GM12878 (cell line): ENCODE results near the gene GAL. TPM values are rescaled to one million over a fixed set of nuclear protein-coding genes. Genes with fewer than 3 reads are reported as not detected.

Experiments
- ATAC-seq: fragments of 200-7000 bp; cut with Tn5 transposase; 3 replicates; pipeline ENCODE4 v1.9.1; 2020; ENCODE audit warnings: mild to moderate bottlenecking, moderate library complexity
- BruUV-seq: library from RNA; stranded (reverse); fragments of 400-500 nt; replicated peaks from 2 replicates; lab custom pipeline; 2021; lab: Mats Ljungman, UMichigan
- CTCF ChIA-PET: fragments of 300-600 bp; sonication (Branson Sonifier 250); formaldehyde crosslinking; extraction: SDS; loops from one replicate; lab custom pipeline; 2021; ENCODE audit warnings: inconsistent platforms; lab: Yijun Ruan, JAX
- POLR2A ChIA-PET: fragments of 350-600 bp; formaldehyde crosslinking; extraction: SDS; loops from one replicate; lab custom pipeline; 2021; ENCODE audit warnings: inconsistent platforms; lab: Charles Lee
- RAD21 ChIA-PET: fragments of 300-600 bp; sonication (Branson Sonifier 250); formaldehyde crosslinking; loops from one replicate; lab custom pipeline; 2023; ENCODE audit warnings: antibody characterized with exemption; ENCODE audit not compliant: unreplicated experiment; lab: Charles Lee
- SMC1A ChIA-PET: fragments of 300-600 bp; sonication (Branson Sonifier 250); formaldehyde crosslinking; loops from one replicate; lab custom pipeline; 2023; ENCODE audit not compliant: unreplicated experiment, uncharacterized antibody; lab: Charles Lee
- DNase-seq: peaks from one replicate; pipeline ENCODE4 v3.0.0-alpha.2; 2011; ENCODE audit warnings: low read depth, low spot score
- FAIRE-seq: peaks from 3 replicates; lab custom pipeline; 2011; peaks lifted over from hg19 to GRCh38; lab: Jason Lieb, UNC
- H2AFZ ChIP-seq: 2 replicates; pipeline ENCODE4 v1.6.0; 2011; ENCODE audit warnings: low read depth, low read length, control low read depth; ENCODE audit not compliant: control insufficient read depth
- H3K27ac ChIP-seq: 2 replicates; pipeline ENCODE4 v1.5.1; 2011; ENCODE audit warnings: control low read depth; ENCODE audit not compliant: control insufficient read depth, insufficient read depth
- H3K27me3 ChIP-seq, 2 experiments: replicated peaks in 1 of 2; 2 replicates each; pipeline versions ENCODE4 v1.6.0 to v1.6.1; 2011; ENCODE audit warnings: low read length in 1 of 2; ENCODE audit not compliant: control insufficient read depth in 2 of 2, insufficient read depth in 2 of 2
- H3K36me3 ChIP-seq, 2 experiments: 2 replicates each; pipeline ENCODE4 v1.5.1; 2011; ENCODE audit warnings: low read length in 1 of 2; ENCODE audit not compliant: control insufficient read depth in 2 of 2, insufficient read depth in 2 of 2
- H3K4me1 ChIP-seq: 2 replicates; pipeline ENCODE4 v1.6.1; 2011; ENCODE audit warnings: mild to moderate bottlenecking, low read length, moderate library complexity, mixed read lengths; ENCODE audit not compliant: control insufficient read depth, insufficient read depth
- H3K4me2 ChIP-seq: 2 replicates; pipeline ENCODE4 v1.6.0; 2011; ENCODE audit warnings: control low read depth; ENCODE audit not compliant: control insufficient read depth, insufficient read depth
- H3K4me3 ChIP-seq: fragments of 200-600 bp; sonication (generic); 2 replicates; pipeline ENCODE4 v1.5.1; 2016
- H3K79me2 ChIP-seq: 2 replicates; pipeline ENCODE4 v1.6.0; 2011; ENCODE audit warnings: low read length; ENCODE audit not compliant: control insufficient read depth, insufficient read depth
- H3K9ac ChIP-seq: 2 replicates; pipeline ENCODE4 v1.8.0; 2011; ENCODE audit warnings: low read length, control low read depth, mixed read lengths; ENCODE audit not compliant: control insufficient read depth, insufficient read depth
- H3K9me3 ChIP-seq: replicated peaks from 3 replicates; pipeline ENCODE4 v1.5.1; 2011; ENCODE audit warnings: mild to moderate bottlenecking, low read length; ENCODE audit not compliant: control insufficient read depth, insufficient read depth
- H4K20me1 ChIP-seq: 2 replicates; pipeline ENCODE4 v1.6.0; 2011; ENCODE audit not compliant: control insufficient read depth, insufficient read depth
- CEBPZ ChIP-seq: fragments of 150-350 bp; IDR thresholded peaks from 2 replicates; pipeline ENCODE4 v1.6.1; 2016; ENCODE audit warnings: low read depth, low read length
- HDAC6 ChIP-seq: fragments of 200-600 bp; sonication (generic); IDR thresholded peaks from one replicate; pipeline ENCODE4 v1.8.0; 2017; ENCODE audit warnings: antibody characterized with exemption; ENCODE audit not compliant: unreplicated experiment
- MAX ChIP-seq: IDR thresholded peaks from 2 replicates; pipeline ENCODE4 v1.6.1; 2012; ENCODE audit warnings: low read depth, low read length, improper control_type of control experiment
- NFIC ChIP-seq: IDR thresholded peaks from 2 replicates; pipeline ENCODE4 v1.6.1; 2012; ENCODE audit warnings: low read depth, mild to moderate bottlenecking, inconsistent platforms, low read length, moderate library complexity
- NR2F1 ChIP-seq: fragments of 450-650 bp; conservative IDR thresholded peaks from 2 replicates; pipeline ENCODE4 v1.6.1; 2017; ENCODE audit warnings: mild to moderate bottlenecking
- PAX5 ChIP-seq: IDR thresholded peaks from 2 replicates; pipeline ENCODE4 v1.6.1; 2011; ENCODE audit warnings: low read depth, low read length, borderline replicate concordance
- USF2 ChIP-seq: IDR thresholded peaks from 2 replicates; pipeline ENCODE4 v1.6.1; 2011; ENCODE audit warnings: low read depth, low read length, improper control_type of control experiment, borderline replicate concordance
- ZBED1 ChIP-seq: IDR thresholded peaks from 2 replicates; pipeline ENCODE4 v1.6.1; 2016; ENCODE audit warnings: borderline replicate concordance
- WGBS: methylation state at CpG from one replicate; pipeline ENCODE4 v1.1.6; 2016; ENCODE audit warnings: low lambda C conversion rate; ENCODE audit not compliant: insufficient replicate concordance, insufficient coverage; ENCODE audit errors: missing lambda C conversion rate; 5-methylcytosine and 5-hydroxymethylcytosine counted together
- in situ Hi-C: fragments of 300-500 bp; cut with MboI; formaldehyde crosslinking; loops from 9 replicates; pipeline ENCODE4 v1.14.3; 2018; ENCODE audit warnings: mixed read lengths
- intact Hi-C: fragments of 100-400 bp; cut with micrococcal nuclease; formaldehyde crosslinking; loops from one replicate; pipeline ENCODE4 v1.14.2; 2022; ENCODE audit not compliant: unreplicated experiment
- polyA plus RNA-seq, 11 experiments: library from polyadenylated mRNA; depleted of rRNA in 4 of 11; unstranded in 6 of 11; stranded (reverse) in 5 of 11; fragments of >200 nt; fragmentation: Nextera tagmentation in 4 of 11; fragmentation: Illumina TruSeq in 1 of 11; extraction: Ambion mirVana in 4 of 11; extraction: Trizol in 1 of 11; gene quantifications; 1 replicate in 1 of 11; 2 replicates in 10 of 11; pipeline versions ENCODE4 v1.2.1 to v1.2.3, GENCODE V29; 2011 to 2016; ENCODE audit warnings: inconsistent platforms in 2 of 11, missing spikeins in 2 of 11, low read depth in 1 of 11
- total RNA-seq, 4 experiments: library from RNA; depleted of rRNA in 3 of 4; stranded (reverse); fragments of >200 nt in 3 of 4; fragmentation: Illumina TruSeq in 1 of 4; extraction: Trizol in 1 of 4; gene quantifications; 2 replicates each; pipeline versions ENCODE4 v1.2.1 to v1.2.3, GENCODE V29; 2013 to 2021
- TF ChIP-seq, protein P1 (sequence below): IDR thresholded peaks from 2 replicates; pipeline ENCODE4 v1.6.1; 2011; ENCODE audit warnings: borderline replicate concordance, low read depth, mild to moderate bottlenecking, moderate library complexity, mixed read lengths, low read length; ENCODE audit not compliant: insufficient read depth; ENCODE audit errors: extremely low read length
- TF ChIP-seq, protein P2 (sequence below): fragments of 450-650 bp; conservative IDR thresholded peaks from 2 replicates; pipeline ENCODE4 v1.6.1; 2017; ENCODE audit warnings: mild to moderate bottlenecking, moderate library complexity
- TF ChIP-seq, protein P3 (sequence below): fragments of 450-650 bp; formaldehyde crosslinking; IDR thresholded peaks from 2 replicates; pipeline ENCODE4 v1.5.0; 2022; ENCODE audit warnings: mild to moderate bottlenecking, missing genetic modification characterization

The GAL gene
- total and polyA plus RNA-seq, 10 of the 15 experiments (the other 5 are each of a cell fraction or from before 2014, with no cell fraction given): 0.35 TPM; not detected in 9

DNA sequence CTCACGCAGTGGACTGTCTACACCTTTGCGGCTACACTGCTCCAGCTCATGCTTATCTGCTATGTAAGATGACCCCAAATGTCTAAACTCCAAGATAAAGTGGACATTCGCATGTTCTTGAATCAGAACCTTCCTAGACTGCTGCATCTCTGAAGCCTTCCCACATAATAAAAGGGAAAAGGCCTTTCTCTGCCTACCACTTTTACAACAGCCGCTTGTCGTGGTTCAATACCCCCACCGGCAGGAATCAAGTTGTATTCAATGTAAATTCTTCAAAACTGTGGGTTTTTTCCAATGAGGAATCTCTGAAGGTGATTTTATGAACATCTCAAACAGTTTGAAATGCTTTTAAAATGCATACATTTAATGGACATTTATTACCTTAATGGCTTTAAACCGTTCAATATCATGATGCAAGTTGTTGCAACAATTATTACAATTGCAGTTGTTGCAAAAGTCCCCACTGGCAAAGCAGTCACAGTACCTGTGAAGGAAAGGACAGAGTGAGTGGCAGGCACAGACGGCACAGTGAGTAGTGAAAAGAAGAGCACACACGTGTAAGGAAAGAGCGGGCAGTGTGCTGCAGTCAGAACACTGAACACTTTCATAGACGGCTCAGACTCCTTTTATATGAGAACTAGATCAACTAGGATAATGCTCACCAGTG, 31.2 kb downstream of the GAL start:
- FAIRE-seq (no peak), DNase-seq (no peak), ATAC-seq (no peak)
- ChIA-PET RAD21 (no interaction called here), SMC1A (interaction anchor here (0.6 kb wide), 1 partner anchor 257 kb away, joined by 4 read pairs; no protein-coding TSS in a partner anchor), CTCF (no interaction called here), POLR2A (no interaction called here)
- TF ChIP-seq ZBED1: no peak
- TF ChIP-seq, protein P1, sequence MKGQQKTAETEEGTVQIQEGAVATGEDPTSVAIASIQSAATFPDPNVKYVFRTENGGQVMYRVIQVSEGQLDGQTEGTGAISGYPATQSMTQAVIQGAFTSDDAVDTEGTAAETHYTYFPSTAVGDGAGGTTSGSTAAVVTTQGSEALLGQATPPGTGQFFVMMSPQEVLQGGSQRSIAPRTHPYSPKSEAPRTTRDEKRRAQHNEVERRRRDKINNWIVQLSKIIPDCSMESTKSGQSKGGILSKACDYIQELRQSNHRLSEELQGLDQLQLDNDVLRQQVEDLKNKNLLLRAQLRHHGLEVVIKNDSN: no peak
- no peak for TF ChIP-seq PAX5
- TF ChIP-seq CEBPZ: no peak
- TF ChIP-seq, protein P2, sequence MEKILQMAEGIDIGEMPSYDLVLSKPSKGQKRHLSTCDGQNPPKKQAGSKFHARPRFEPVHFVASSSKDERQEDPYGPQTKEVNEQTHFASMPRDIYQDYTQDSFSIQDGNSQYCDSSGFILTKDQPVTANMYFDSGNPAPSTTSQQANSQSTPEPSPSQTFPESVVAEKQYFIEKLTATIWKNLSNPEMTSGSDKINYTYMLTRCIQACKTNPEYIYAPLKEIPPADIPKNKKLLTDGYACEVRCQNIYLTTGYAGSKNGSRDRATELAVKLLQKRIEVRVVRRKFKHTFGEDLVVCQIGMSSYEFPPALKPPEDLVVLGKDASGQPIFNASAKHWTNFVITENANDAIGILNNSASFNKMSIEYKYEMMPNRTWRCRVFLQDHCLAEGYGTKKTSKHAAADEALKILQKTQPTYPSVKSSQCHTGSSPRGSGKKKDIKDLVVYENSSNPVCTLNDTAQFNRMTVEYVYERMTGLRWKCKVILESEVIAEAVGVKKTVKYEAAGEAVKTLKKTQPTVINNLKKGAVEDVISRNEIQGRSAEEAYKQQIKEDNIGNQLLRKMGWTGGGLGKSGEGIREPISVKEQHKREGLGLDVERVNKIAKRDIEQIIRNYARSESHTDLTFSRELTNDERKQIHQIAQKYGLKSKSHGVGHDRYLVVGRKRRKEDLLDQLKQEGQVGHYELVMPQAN: no peak
- TF ChIP-seq USF2: no peak
- no peak for TF ChIP-seq NFIC
- no peak for TF ChIP-seq NR2F1
- TF ChIP-seq, protein P3, sequence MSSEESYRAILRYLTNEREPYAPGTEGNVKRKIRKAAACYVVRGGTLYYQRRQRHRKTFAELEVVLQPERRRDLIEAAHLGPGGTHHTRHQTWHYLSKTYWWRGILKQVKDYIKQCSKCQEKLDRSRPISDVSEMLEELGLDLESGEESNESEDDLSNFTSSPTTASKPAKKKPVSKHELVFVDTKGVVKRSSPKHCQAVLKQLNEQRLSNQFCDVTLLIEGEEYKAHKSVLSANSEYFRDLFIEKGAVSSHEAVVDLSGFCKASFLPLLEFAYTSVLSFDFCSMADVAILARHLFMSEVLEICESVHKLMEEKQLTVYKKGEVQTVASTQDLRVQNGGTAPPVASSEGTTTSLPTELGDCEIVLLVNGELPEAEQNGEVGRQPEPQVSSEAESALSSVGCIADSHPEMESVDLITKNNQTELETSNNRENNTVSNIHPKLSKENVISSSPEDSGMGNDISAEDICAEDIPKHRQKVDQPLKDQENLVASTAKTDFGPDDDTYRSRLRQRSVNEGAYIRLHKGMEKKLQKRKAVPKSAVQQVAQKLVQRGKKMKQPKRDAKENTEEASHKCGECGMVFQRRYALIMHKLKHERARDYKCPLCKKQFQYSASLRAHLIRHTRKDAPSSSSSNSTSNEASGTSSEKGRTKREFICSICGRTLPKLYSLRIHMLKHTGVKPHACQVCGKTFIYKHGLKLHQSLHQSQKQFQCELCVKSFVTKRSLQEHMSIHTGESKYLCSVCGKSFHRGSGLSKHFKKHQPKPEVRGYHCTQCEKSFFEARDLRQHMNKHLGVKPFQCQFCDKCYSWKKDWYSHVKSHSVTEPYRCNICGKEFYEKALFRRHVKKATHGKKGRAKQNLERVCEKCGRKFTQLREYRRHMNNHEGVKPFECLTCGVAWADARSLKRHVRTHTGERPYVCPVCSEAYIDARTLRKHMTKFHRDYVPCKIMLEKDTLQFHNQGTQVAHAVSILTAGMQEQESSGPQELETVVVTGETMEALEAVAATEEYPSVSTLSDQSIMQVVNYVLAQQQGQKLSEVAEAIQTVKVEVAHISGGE (CRISPR knock-in tag): no peak
- no peak for TF ChIP-seq HDAC6
- TF ChIP-seq MAX: no peak
- in situ Hi-C loops: no loop called here
- Histone ChIP-seq H3K4me3 (no peak overlapping the region), H3K27ac (no peak overlapping the region), H3K9me3 (no peaks in the 10 kb centered on the region; the same call in 2 of the 3 replicates), H2AFZ (no peak overlapping the region), H4K20me1 (no peaks in the 10 kb centered on the region), H3K4me1 (no peaks in the 10 kb centered on the region), H3K4me2 (no peak overlapping the region), H3K36me3 (no peaks in the 10 kb centered on the region), H3K27me3 (peaks cover 0 to 2% of the 10 kb centered on the region in 2 experiments), H3K79me2 (no peaks in the 10 kb centered on the region), H3K9ac (no peak overlapping the region)
- intact Hi-C loops: no loop called here
- no TSS peak for BruUV-seq
- 70% methylated on average over 11 of the region's 11 CpGs for WGBS
